KMS-11 (cell line): ENCODE data around the gene ULK1.

ENCODE experiments used
- H2AFZ ChIP-seq: fragments of 200-600 bp; sonication (generic); 2 replicates; pipeline ENCODE4 v1.6.1; 2016; ENCODE audit warnings: antibody characterized with exemption, mixed run types, low read depth
- H3K27ac ChIP-seq: fragments of 200-600 bp; sonication (generic); 2 replicates; pipeline ENCODE4 v1.6.1; 2016; ENCODE audit warnings: mild to moderate bottlenecking, mixed run types
- H3K27me3 ChIP-seq: fragments of 200-600 bp; sonication (generic); 2 replicates; pipeline ENCODE4 v1.6.1; 2017; ENCODE audit warnings: mild to moderate bottlenecking, low read depth, mixed run types, moderate library complexity; ENCODE audit not compliant: insufficient read depth
- H3K36me3 ChIP-seq: fragments of 200-600 bp; sonication (generic); 2 replicates; pipeline ENCODE4 v1.6.1; 2017; ENCODE audit warnings: mild to moderate bottlenecking, mixed run types; ENCODE audit not compliant: insufficient read depth
- H3K4me1 ChIP-seq: fragments of 200-600 bp; sonication (generic); 2 replicates; pipeline ENCODE4 v1.6.1; 2016; ENCODE audit warnings: mild to moderate bottlenecking, low read depth, mixed run types; ENCODE audit not compliant: poor library complexity, severe bottlenecking
- H3K4me2 ChIP-seq: fragments of 200-600 bp; sonication (generic); 2 replicates; pipeline ENCODE4 v1.7.0; 2016; ENCODE audit warnings: mild to moderate bottlenecking, mixed run types
- H3K4me3 ChIP-seq: fragments of 200-600 bp; sonication (generic); IDR thresholded peaks from 2 replicates; pipeline ENCODE4 v1.6.1; 2017; ENCODE audit warnings: low read depth, low read length, mixed read lengths; ENCODE audit not compliant: insufficient read depth
- H3K79me2 ChIP-seq: fragments of 200-600 bp; sonication (generic); 2 replicates; pipeline ENCODE4 v1.6.1; 2016; ENCODE audit warnings: low read depth, mixed run types; ENCODE audit not compliant: insufficient read depth
- H3K9ac ChIP-seq: fragments of 200-600 bp; sonication (generic); 2 replicates; pipeline ENCODE4 v1.6.1; 2016; ENCODE audit warnings: mild to moderate bottlenecking, mixed run types
- H4K20me1 ChIP-seq: fragments of 200-600 bp; sonication (generic); 2 replicates; pipeline ENCODE4 v1.6.1; 2016; ENCODE audit warnings: mild to moderate bottlenecking, mixed run types; ENCODE audit not compliant: insufficient read depth
- TF ChIP-seq, protein P1 (sequence below): fragments of 200-600 bp; sonication (generic); conservative IDR thresholded peaks from 2 replicates; pipeline ENCODE4 v1.6.1; 2017; ENCODE audit warnings: low read depth, mild to moderate bottlenecking, antibody characterized with exemption, low read length, moderate library complexity, mixed read lengths

The ULK1 gene

DNA sequence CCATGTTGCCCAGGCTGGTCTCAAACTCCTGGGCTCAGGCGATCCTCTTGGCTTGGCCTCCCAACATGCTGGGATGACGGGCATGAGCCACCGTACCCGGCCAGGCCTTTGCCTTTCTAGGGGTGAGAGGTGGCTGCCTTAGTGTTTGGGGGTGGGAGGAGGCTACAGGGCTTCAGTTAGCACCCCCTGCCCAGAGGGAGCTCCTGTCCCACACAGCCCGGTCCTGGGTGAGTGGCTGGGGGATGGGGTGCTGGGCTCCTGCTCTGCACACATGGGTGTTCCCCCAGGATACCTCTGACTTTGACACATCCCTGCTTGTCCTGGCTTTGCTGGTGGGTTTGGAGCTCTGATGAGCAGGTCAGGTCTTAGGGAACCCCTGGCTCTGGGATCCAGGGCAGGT, 9.9 kb downstream of the ULK1 start:
- H3K9ac ChIP-seq = no peak overlapping the region
- no peak overlapping the region for H3K27ac ChIP-seq
- H3K4me1 ChIP-seq = no peaks in the 10 kb centered on the region
- H3K27me3 ChIP-seq = no peaks in the 10 kb centered on the region
- no peak overlapping the region for H3K4me3 ChIP-seq
- H3K4me2 ChIP-seq = no peak overlapping the region
- TF ChIP-seq, protein P1, sequence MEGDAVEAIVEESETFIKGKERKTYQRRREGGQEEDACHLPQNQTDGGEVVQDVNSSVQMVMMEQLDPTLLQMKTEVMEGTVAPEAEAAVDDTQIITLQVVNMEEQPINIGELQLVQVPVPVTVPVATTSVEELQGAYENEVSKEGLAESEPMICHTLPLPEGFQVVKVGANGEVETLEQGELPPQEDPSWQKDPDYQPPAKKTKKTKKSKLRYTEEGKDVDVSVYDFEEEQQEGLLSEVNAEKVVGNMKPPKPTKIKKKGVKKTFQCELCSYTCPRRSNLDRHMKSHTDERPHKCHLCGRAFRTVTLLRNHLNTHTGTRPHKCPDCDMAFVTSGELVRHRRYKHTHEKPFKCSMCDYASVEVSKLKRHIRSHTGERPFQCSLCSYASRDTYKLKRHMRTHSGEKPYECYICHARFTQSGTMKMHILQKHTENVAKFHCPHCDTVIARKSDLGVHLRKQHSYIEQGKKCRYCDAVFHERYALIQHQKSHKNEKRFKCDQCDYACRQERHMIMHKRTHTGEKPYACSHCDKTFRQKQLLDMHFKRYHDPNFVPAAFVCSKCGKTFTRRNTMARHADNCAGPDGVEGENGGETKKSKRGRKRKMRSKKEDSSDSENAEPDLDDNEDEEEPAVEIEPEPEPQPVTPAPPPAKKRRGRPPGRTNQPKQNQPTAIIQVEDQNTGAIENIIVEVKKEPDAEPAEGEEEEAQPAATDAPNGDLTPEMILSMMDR = no peak
- H3K36me3 ChIP-seq = no peaks in the 10 kb centered on the region
- H3K79me2 ChIP-seq = no peaks in the 10 kb centered on the region
- no peaks in the 10 kb centered on the region for H4K20me1 ChIP-seq
- H2AFZ ChIP-seq = no peak overlapping the region

DNA sequence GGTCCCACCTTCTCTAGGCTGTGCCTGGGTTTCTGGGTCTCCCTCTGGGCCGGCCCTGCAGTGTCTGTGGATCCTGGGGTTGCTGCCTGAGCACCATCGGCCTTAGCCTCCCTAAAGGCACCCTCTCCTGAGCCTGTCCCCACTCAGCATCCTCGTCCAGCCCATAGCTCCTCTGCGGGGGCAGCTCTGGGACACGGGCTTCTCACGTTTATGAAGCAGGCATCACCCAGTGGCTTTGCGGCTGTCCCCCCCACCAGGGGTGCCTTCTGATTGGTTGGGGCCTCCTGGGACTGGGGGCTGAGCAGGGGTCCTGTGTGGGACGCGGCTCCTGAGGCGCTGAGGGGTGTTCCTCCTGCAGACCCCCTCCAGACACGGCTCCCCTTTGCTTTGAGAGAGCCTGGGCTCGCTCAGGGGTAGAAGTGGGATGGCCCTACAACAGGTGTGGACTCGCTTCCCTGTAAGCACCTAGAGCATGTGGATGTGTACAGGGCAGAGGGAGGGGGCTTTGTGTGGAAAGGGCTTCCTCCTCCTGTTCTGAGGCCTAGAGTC, 10.7 kb downstream of the ULK1 start:
- H3K27ac ChIP-seq = no peak overlapping the region
- H3K36me3 ChIP-seq = no peaks in the 10 kb centered on the region
- no peak overlapping the region for H3K4me3 ChIP-seq
- TF ChIP-seq, protein P1 = no peak
- H2AFZ ChIP-seq = no peak overlapping the region
- no peaks in the 10 kb centered on the region for H3K27me3 ChIP-seq
- H3K79me2 ChIP-seq = no peaks in the 10 kb centered on the region
- H3K9ac ChIP-seq = no peak overlapping the region
- H3K4me1 ChIP-seq = no peaks in the 10 kb centered on the region
- H3K4me2 ChIP-seq = no peak overlapping the region
- no peaks in the 10 kb centered on the region for H4K20me1 ChIP-seq

DNA sequence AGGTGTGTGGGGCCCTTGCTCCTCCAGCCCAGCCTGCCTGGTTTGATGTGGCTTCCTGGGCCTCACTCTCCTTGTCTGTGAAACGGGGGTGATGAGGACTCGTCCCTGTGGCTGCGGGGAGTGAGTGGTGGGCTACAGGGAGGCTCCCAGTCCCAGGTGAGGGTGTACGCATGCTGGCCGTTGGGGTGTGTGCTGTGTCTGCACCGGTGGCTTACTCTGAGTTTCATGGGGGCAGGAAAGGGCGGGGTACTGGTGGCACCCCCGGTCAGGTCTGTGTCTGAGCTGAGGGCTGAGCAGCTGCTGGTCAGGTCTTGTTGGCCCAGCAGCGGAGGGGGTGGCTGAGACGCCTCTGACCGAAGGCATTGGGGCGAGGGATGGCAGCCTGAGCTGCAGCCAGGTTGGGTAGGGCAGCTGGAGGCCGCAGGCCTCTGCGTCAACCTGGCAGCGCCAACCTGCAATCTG, 11.2 kb downstream of the ULK1 start:
- H3K27ac ChIP-seq = no peak overlapping the region

DNA sequence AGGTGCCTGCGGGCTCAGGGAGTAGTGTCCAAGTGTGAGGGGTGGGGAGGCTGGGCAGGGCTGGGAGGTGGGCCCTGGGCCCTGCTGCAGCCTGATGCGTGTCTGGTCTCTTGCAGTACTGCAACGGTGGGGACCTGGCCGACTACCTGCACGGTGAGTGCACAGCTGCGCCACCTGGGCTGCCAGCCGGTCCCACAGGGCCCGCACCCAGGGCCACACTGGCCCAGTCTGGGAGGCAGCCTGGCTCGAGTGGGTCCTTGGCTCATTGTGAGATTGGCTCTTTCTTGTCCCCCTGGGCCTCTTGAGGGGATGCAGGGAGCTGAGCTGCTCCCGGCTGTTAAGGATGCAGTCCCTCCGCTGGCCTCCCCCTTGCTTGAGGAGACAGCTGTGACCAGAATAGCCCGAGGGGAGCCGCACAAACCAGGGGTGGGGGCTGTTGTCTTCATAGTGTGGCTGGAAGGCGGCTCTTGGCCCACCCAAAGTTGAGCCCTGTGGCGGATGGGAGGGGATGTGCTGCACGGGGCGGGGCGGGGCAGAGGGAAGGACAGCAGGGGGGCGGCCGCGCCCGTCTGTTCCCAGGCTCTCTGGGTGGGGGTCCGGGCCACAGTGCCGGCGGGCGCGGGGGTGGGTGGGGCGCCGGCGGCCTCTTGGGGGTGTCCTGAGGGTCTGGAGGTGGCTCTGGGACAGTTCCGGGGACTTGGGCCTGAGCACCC, 13.1 kb downstream of the ULK1 start:
- no peak overlapping the region for H3K4me2 ChIP-seq
- no peaks in the 10 kb centered on the region for H3K4me1 ChIP-seq
- TF ChIP-seq, protein P1 = no peak
- no peak overlapping the region for H3K9ac ChIP-seq
- H3K36me3 ChIP-seq = no peaks in the 10 kb centered on the region
- H4K20me1 ChIP-seq = no peaks in the 10 kb centered on the region
- no peak overlapping the region for H3K27ac ChIP-seq
- H2AFZ ChIP-seq = no peak overlapping the region
- H3K4me3 ChIP-seq = no peak overlapping the region
- H3K27me3 ChIP-seq = no peaks in the 10 kb centered on the region
- H3K79me2 ChIP-seq = no peaks in the 10 kb centered on the region

More for the DNA sequence above, 11.2 kb downstream of the ULK1 start:
- TF ChIP-seq, protein P1 = no peak
- H3K4me2 ChIP-seq = no peak overlapping the region
- no peaks in the 10 kb centered on the region for H3K79me2 ChIP-seq
- no peaks in the 10 kb centered on the region for H3K36me3 ChIP-seq
- no peaks in the 10 kb centered on the region for H3K4me1 ChIP-seq
- no peak overlapping the region for H3K9ac ChIP-seq
- no peak overlapping the region for H2AFZ ChIP-seq
- H4K20me1 ChIP-seq = no peaks in the 10 kb centered on the region
- no peaks in the 10 kb centered on the region for H3K27me3 ChIP-seq
- no peak overlapping the region for H3K4me3 ChIP-seq
